Cardiac fibroblast (primary cell): ENCODE data around the gene GLOD4.

Experiments used
- DNase-seq, 2 donors: peaks; one replicate each; pipeline versions ENCODE4 v3.0.0 to v3.0.0-alpha.2; 2010; ENCODE audit warnings: low read depth in 2 of 2
- H3K4me3 ChIP-seq, 2 donors: replicated peaks in 1 of 2; 1 replicate in 1 of 2; 2 replicates in 1 of 2; pipeline ENCODE4 v1.5.1; 2011; ENCODE audit warnings: low read depth in 2 of 2, low read length in 2 of 2, mild to moderate bottlenecking in 2 of 2, moderate library complexity in 1 of 2
- TF ChIP-seq, protein P1 (sequence below): IDR thresholded peaks from one replicate; pipeline ENCODE4 v1.5.1; 2011; ENCODE audit warnings: low read depth, mild to moderate bottlenecking, low read length, inconsistent platforms

The GLOD4 gene

GRCh38 chr17:740240-741017, 41.7 kb downstream of the GLOD4 start:
- DNase-seq = no peak
- no peak overlapping the region for H3K4me3 ChIP-seq
- TF ChIP-seq, protein P1, sequence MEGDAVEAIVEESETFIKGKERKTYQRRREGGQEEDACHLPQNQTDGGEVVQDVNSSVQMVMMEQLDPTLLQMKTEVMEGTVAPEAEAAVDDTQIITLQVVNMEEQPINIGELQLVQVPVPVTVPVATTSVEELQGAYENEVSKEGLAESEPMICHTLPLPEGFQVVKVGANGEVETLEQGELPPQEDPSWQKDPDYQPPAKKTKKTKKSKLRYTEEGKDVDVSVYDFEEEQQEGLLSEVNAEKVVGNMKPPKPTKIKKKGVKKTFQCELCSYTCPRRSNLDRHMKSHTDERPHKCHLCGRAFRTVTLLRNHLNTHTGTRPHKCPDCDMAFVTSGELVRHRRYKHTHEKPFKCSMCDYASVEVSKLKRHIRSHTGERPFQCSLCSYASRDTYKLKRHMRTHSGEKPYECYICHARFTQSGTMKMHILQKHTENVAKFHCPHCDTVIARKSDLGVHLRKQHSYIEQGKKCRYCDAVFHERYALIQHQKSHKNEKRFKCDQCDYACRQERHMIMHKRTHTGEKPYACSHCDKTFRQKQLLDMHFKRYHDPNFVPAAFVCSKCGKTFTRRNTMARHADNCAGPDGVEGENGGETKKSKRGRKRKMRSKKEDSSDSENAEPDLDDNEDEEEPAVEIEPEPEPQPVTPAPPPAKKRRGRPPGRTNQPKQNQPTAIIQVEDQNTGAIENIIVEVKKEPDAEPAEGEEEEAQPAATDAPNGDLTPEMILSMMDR = no peak

GRCh38 chr17:737561-738113, 44.4 kb downstream of the GLOD4 start:
- TF ChIP-seq, protein P1 = no peak
- no peak overlapping the region for H3K4me3 ChIP-seq
- no peak for DNase-seq

DNA sequence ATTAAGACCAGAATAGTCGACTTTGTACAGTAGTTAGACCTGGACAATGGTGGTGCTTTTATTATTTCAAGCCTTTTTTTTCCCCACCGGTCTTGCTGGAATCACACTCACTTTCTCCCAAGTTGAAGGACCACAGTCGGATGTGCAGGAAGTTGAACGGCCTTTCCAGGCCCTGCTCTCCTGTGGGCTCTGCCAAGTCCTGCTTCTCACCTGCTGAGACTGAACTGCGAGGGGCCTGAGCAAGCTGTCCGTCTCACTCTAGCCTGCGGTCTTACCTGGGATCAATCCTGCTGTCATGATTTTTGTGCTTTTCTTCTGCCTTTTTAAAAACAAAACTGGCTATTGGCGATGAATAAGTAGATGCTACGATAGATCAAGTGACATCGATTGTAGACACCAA, 48.3 kb downstream of the GLOD4 start:
- TF ChIP-seq, protein P1 = no peak
- peak overlapping the region; percentile 60 to 61 for H3K4me3 ChIP-seq
- DNase-seq = no peak

DNA sequence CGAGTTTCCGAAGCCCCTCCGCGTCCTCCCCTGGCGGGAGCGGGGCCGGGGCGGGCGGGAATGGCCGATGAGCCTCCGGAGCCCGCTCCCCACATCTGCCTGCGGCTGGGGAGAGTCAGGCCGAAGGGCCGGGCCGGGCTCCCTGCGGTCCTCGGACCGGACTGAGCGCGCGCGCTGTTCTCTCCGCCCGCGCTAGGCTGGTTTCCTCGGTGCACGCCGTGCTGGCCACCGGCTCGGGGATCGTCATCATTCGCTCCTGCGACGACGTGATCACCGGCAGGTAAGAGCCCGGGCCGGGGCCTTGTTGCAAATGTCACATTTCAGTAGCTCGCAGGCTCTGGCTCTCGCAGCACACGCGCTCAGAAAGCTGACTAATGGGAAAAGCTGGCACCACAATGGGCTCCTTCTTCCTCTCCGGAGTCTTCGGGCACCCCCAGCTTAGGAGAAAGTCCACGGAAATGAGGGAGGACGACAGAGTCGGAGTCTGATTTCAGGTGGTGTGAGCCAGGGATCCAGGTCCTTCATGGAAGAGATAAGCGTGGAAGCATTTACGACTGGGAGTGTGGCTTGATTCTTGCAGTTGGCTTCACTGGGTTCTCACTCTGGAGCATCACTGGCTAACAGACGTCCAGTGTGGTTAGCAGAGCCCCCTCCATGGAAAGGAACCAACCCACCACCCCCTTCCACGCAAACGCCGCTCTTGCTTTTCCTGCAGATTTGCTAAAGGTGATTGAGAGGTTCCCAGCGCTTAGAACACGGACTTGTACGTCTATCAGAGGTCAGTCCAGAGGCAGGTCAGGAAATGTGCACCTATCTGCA, 49.0 kb downstream of the GLOD4 start:
- peak; percentile 29 to 51 for DNase-seq
- TF ChIP-seq, protein P1 = no peak
- peak overlapping the region; percentile 60 to 61 for H3K4me3 ChIP-seq

GRCh38 chr17:732067-732901, 49.8 kb downstream of the GLOD4 start, which contains the start of gene TLCD3A:
TLCD3A (plus strand) TSS chr17:732596; CDS start chr17:732648, 52 bp downstream.
- TF ChIP-seq, protein P1 = no peak
- peak; percentile 49 to 74 for DNase-seq
- H3K4me3 ChIP-seq = peak within 1 kb of the TSS; percentile 61 to 67

- TF ChIP-seq, protein P1 = no peak
- peak overlapping the region; percentile 61 to 67 for H3K4me3 ChIP-seq
- DNase-seq = peak in 1 of 2 donors; percentile 31
Observed at GRCh38 chr17:731644-732066, 50.4 kb downstream of the GLOD4 start.
